Measurements from ENCODE around the gene GTF3C4. TPM values are rescaled to one million over a fixed set of nuclear protein-coding genes. Genes with fewer than 3 reads are reported as not detected.

GTF3C4 gene, protein sequence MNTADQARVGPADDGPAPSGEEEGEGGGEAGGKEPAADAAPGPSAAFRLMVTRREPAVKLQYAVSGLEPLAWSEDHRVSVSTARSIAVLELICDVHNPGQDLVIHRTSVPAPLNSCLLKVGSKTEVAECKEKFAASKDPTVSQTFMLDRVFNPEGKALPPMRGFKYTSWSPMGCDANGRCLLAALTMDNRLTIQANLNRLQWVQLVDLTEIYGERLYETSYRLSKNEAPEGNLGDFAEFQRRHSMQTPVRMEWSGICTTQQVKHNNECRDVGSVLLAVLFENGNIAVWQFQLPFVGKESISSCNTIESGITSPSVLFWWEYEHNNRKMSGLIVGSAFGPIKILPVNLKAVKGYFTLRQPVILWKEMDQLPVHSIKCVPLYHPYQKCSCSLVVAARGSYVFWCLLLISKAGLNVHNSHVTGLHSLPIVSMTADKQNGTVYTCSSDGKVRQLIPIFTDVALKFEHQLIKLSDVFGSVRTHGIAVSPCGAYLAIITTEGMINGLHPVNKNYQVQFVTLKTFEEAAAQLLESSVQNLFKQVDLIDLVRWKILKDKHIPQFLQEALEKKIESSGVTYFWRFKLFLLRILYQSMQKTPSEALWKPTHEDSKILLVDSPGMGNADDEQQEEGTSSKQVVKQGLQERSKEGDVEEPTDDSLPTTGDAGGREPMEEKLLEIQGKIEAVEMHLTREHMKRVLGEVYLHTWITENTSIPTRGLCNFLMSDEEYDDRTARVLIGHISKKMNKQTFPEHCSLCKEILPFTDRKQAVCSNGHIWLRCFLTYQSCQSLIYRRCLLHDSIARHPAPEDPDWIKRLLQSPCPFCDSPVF
- total RNA-seq = 1 to 10 TPM; 4.6 to 6.1 (median 5.5) TPM
- long read RNA-seq, partial matches to known transcripts = 1 of 2 reads
- long read RNA-seq, other reads (novel, unspliced or antisense) = 1 of 2 reads

DNA sequence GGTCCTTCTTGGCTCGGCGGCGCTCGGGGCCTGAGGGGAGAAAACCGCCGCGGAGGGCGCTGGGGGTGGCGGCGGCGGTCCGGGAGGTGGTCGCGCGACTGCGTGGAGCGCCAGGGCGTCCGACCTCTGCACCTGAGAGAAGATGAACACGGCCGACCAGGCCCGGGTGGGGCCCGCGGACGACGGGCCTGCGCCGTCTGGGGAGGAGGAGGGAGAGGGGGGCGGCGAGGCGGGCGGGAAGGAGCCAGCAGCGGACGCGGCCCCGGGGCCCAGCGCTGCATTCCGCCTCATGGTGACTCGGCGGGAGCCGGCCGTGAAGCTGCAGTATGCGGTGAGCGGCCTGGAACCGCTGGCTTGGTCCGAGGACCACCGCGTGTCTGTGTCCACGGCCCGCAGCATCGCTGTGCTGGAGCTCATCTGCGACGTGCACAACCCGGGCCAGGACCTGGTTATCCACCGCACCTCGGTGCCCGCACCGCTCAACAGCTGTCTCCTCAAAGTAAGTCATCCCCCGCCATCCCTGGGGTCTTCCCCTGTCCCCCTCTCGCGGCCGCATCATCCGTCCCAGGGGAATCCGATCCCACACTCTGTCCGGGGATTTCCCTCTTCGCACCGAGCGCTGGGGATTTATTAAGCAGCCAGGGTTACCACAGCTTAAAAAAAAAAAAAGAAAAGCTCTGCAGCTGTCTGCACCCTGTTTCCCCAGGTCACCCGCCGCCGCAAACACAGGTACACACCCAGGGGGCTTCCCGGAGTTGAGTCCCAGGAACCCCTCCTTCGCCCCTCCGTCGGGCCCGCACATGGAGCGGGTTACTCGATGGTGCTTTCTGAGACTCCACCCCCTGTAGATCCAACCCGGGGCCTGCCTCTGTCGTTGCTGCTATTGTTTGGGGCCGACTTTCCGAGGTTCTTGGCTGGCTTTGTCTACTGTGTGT lies at the start of gene GTF3C4:
TSS of gene GTF3C4 (plus strand) at position 8 of the 935 bp plus-strand sequence. CDS start at position 143, 135 bp downstream.
- H3K4me1 ChIP-seq = peaks cover 0 to 9% (median 0%) of the 10 kb centered on the region in 4 donors
- no peak for TF ChIP-seq POLR2A (IDR thresholded peaks at IDR 0.05)
- TF ChIP-seq, protein P1, sequence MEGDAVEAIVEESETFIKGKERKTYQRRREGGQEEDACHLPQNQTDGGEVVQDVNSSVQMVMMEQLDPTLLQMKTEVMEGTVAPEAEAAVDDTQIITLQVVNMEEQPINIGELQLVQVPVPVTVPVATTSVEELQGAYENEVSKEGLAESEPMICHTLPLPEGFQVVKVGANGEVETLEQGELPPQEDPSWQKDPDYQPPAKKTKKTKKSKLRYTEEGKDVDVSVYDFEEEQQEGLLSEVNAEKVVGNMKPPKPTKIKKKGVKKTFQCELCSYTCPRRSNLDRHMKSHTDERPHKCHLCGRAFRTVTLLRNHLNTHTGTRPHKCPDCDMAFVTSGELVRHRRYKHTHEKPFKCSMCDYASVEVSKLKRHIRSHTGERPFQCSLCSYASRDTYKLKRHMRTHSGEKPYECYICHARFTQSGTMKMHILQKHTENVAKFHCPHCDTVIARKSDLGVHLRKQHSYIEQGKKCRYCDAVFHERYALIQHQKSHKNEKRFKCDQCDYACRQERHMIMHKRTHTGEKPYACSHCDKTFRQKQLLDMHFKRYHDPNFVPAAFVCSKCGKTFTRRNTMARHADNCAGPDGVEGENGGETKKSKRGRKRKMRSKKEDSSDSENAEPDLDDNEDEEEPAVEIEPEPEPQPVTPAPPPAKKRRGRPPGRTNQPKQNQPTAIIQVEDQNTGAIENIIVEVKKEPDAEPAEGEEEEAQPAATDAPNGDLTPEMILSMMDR (IDR thresholded peaks at IDR 0.05) = no peak
- H3K27ac ChIP-seq = peak within 1 kb of the TSS; percentile 72 to 93 (median 81)
- peak within 1 kb of the TSS; percentile 83 to 99 (median 97) for H3K4me3 ChIP-seq
- WGBS (ENCODE audit: insufficient coverage, low coverage, low lambda C conversion rate, missing lambda C conversion rate) = under 1% methylated on average over 17 of the region's 82 CpGs
- no peaks in the 10 kb centered on the region for H3K9me3 ChIP-seq
- intact Hi-C loops (cut with DNase I) = no loop called here
- no peaks in the 10 kb centered on the region for H3K27me3 ChIP-seq
- DNase-seq = peak in 1 of 3 donors; percentile 60
- peak; percentile 21 to 45 (median 37) for ATAC-seq
- no peaks in the 10 kb centered on the region for H3K36me3 ChIP-seq

DNA sequence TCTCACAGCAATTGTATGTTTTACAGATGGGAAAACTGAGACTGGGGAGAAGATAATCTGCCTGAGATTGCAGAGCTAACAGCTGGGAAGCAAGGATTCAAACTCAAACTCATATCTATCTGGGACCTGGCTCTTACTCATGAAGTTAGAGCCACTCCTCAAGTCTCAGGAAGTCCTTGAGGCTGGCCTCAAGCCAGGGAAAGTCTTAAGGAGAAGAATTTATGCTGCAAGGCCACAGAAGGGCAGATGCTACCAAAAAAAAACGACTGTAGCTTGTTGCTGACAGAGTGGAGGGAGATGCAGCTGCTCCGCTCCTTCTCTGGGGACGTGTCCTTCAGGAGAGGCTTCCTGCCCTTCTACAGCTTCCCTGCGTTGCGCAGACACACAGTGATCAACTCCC lies 48.1 kb upstream of the GTF3C4 start:
- intact Hi-C loops (cut with DNase I) = no loop called here
- Histone ChIP-seq H3K9me3 (no peaks in the 10 kb centered on the region), H3K4me3 (no peak overlapping the region), H3K27me3 (no peaks in the 10 kb centered on the region), H3K36me3 (peaks cover 0 to 29% (median 3%) of the 10 kb centered on the region in 4 donors), H3K27ac (no peak overlapping the region), H3K4me1 (no peaks in the 10 kb centered on the region)
- TF ChIP-seq, protein P1 (IDR thresholded peaks at IDR 0.05) = no peak
- TF ChIP-seq POLR2A (IDR thresholded peaks at IDR 0.05) = no peak
- no CpG with 5 or more reads among the region's 5 CpGs for WGBS (ENCODE audit: insufficient coverage, low coverage, low lambda C conversion rate, missing lambda C conversion rate)
- ATAC-seq (no peak), DNase-seq (no peak)

DNA sequence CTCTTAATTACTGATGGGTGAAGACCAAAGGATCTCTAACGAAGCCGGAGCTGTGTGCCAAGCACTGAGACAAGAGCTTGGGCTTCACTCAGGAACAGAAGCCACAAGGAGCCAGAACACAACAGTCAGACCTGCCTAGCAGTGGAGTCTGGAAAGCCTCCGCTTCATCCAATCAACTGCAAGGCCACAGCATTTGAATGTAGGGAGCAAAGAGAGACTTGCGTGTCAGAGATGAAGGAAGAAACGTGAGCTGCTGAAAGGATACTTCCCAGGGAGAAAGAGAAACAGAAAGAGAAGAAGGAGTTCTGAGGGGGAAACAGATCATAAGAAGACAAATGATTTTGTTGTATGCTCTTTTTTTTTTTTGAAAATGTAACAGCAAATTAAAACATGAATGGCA lies 44.0 kb upstream of the GTF3C4 start:
- DNase-seq (no peak), ATAC-seq (no peak)
- no peak for TF ChIP-seq POLR2A (IDR thresholded peaks at IDR 0.05)
- TF ChIP-seq, protein P1 (IDR thresholded peaks at IDR 0.05) = no peak
- H3K27ac ChIP-seq = no peak overlapping the region
- H3K36me3 ChIP-seq = peaks cover 0 to 32% (median 11%) of the 10 kb centered on the region in 4 donors
- intact Hi-C loops (cut with DNase I) = no loop called here
- no peaks in the 10 kb centered on the region for H3K4me1 ChIP-seq
- 84% methylated on average over 5 of the region's 5 CpGs for WGBS (ENCODE audit: insufficient coverage, low coverage, low lambda C conversion rate, missing lambda C conversion rate)
- no peaks in the 10 kb centered on the region for H3K27me3 ChIP-seq
- no peak overlapping the region for H3K4me3 ChIP-seq
- H3K9me3 ChIP-seq = no peaks in the 10 kb centered on the region

DNA sequence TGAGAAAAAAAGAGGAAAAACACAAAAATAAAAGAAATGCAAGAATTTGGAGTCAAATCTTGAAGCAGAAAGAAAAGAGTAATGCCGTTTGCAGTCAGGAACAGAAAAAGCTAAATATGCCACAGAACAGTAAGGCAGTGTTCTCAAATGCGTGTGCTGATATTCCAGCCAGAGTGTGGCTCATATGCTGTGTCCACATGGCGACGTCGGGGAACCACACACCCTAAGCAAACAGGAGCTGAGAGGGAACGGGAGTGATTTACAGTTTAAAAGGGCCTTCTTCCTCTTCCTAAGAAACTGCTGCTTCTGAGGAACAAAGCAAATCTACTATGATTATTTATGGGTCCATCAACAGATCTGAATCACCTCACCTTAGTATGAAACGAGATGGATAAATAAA lies 43.2 kb upstream of the GTF3C4 start:
- no peaks in the 10 kb centered on the region for H3K4me1 ChIP-seq
- no peak for ATAC-seq
- H3K27ac ChIP-seq = no peak overlapping the region
- WGBS (ENCODE audit: insufficient coverage, low coverage, low lambda C conversion rate, missing lambda C conversion rate) = 73% methylated on average over 4 of the region's 7 CpGs
- H3K9me3 ChIP-seq = no peaks in the 10 kb centered on the region
- peaks cover 0 to 32% (median 11%) of the 10 kb centered on the region in 4 donors for H3K36me3 ChIP-seq
- TF ChIP-seq POLR2A (IDR thresholded peaks at IDR 0.05) = no peak
- TF ChIP-seq, protein P1 (IDR thresholded peaks at IDR 0.05) = no peak
- intact Hi-C loops (cut with DNase I) = no loop called here
- H3K4me3 ChIP-seq = no peak overlapping the region
- no peak for DNase-seq
- no peaks in the 10 kb centered on the region for H3K27me3 ChIP-seq

Data from right lobe of liver (tissue), 6 donors.